Measurements from ENCODE around the gene GLE1.

The GLE1 gene

GRCh38 chr9:128504485-128505413, at the start of gene GLE1:
Gene GLE1 (plus strand): TSS chr9:128504719. CDS start chr9:128504806, 87 bp downstream.
- peak; percentile 98 for DNase-seq

GRCh38 chr9:128454991-128455390, 49.5 kb upstream of the GLE1 start:
- DNase-seq, result no peak

- peak; percentile 99 for DNase-seq
Measured at GRCh38 chr9:128455849-128456612, 48.5 kb upstream of the GLE1 start, which contains the start of gene ODF2. Gene ODF2 (plus strand): TSS chr9:128456006. CDS start chr9:128456092, 86 bp downstream.

GRCh38 chr9:128456613-128457061, 47.9 kb upstream of the GLE1 start:
- DNase-seq, result peak; percentile 86

GRCh38 chr9:128457207-128457606, 47.3 kb upstream of the GLE1 start:
- DNase-seq, result no peak

- DNase-seq, result no peak
Measured at GRCh38 chr9:128459011-128459410, 45.5 kb upstream of the GLE1 start.

GRCh38 chr9:128469070-128469469, 35.4 kb upstream of the GLE1 start:
- DNase-seq, result no peak

GRCh38 chr9:128470560-128470959, 34.0 kb upstream of the GLE1 start:
- DNase-seq, result no peak

GRCh38 chr9:128473104-128473503, 31.4 kb upstream of the GLE1 start:
- DNase-seq, result no peak

GRCh38 chr9:128475867-128476266, 28.7 kb upstream of the GLE1 start:
- DNase-seq, result no peak

GRCh38 chr9:128479262-128479661, 25.3 kb upstream of the GLE1 start:
- DNase-seq, result no peak

- no peak for DNase-seq
Measured at GRCh38 chr9:128481561-128481960, 23.0 kb upstream of the GLE1 start.

- no peak for DNase-seq
Measured at GRCh38 chr9:128482186-128482585, 22.3 kb upstream of the GLE1 start.

GRCh38 chr9:128484686-128485413, 19.7 kb upstream of the GLE1 start:
- DNase-seq, result no peak

- DNase-seq, result no peak
Measured at GRCh38 chr9:128485414-128485855, 19.1 kb upstream of the GLE1 start.

- DNase-seq, result no peak
Measured at GRCh38 chr9:128486201-128486600, 18.3 kb upstream of the GLE1 start.

- DNase-seq, result no peak
Measured at GRCh38 chr9:128493424-128493823, 11.1 kb upstream of the GLE1 start.

GRCh38 chr9:128494108-128494745, 10.3 kb upstream of the GLE1 start:
- peak; percentile 11 for DNase-seq

- no peak for DNase-seq
Measured at GRCh38 chr9:128494746-128495129, 9.8 kb upstream of the GLE1 start.

GRCh38 chr9:128495296-128495695, 9.2 kb upstream of the GLE1 start:
- DNase-seq, result no peak

- no peak for DNase-seq
Measured at GRCh38 chr9:128495804-128496417, 8.6 kb upstream of the GLE1 start.

All from stimulated activated CD4-positive, alpha-beta T cell treated with anti-CD3 and anti-CD28 coated beads, Interleukin-15, amount 100 ng/mL, for 24 hours (primary cell).